ENCODE data around the gene FOXE3. TPM values are rescaled to one million over a fixed set of nuclear protein-coding genes. Genes with fewer than 3 reads are reported as not detected.

The FOXE3 gene
- total RNA-seq, 1 experiment from 2014 or later, result 0.15 TPM

DNA sequence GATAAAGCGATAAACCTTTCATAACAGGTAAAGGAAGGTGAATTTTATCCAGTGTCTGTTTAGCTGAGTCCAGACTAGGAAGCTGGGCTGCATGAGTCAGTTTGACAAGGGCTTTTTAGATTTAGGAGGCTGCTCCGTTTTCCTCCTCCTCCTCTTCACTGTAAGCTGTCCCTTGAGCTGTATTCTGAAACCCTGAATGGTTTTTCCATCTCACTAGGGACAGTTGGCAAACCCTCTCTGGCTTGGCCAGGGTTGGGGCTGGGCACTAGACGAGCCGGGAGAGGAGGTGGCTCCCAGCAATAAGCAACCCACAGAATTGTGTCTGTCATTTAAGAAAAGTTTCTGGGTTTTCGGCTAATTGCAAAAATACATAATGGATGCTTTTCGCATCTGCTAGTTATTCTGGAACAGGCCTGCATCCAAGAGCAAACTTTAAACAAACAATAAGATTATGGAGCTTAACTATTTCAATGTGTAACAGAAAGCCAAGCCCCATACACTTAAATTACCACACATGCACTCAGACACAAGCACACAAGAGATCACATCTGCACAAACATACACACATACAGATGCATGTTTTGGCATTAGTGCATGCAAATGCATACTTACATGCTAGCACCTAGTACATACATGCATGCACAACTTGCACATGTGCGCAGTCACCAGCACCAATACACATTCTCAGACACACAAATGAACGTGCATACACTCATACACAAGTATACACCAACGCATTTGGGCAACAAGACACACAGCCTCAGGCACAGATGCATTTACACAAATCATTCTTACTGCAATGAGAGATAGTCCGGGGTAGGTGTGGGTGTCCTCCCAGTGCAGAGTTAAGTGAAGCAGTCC lies 27.8 kb upstream of the FOXE3 start:
- H3K79me1 ChIP-seq (ENCODE audit: insufficient read depth, low read depth, low read length, poor library complexity, severe bottlenecking), result no peaks in the 10 kb centered on the region

More for the DNA sequence above, 27.8 kb upstream of the FOXE3 start:
- TF ChIP-seq, protein P1, sequence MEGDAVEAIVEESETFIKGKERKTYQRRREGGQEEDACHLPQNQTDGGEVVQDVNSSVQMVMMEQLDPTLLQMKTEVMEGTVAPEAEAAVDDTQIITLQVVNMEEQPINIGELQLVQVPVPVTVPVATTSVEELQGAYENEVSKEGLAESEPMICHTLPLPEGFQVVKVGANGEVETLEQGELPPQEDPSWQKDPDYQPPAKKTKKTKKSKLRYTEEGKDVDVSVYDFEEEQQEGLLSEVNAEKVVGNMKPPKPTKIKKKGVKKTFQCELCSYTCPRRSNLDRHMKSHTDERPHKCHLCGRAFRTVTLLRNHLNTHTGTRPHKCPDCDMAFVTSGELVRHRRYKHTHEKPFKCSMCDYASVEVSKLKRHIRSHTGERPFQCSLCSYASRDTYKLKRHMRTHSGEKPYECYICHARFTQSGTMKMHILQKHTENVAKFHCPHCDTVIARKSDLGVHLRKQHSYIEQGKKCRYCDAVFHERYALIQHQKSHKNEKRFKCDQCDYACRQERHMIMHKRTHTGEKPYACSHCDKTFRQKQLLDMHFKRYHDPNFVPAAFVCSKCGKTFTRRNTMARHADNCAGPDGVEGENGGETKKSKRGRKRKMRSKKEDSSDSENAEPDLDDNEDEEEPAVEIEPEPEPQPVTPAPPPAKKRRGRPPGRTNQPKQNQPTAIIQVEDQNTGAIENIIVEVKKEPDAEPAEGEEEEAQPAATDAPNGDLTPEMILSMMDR (conservative IDR thresholded peaks at IDR 0.05), result no peak
- Histone ChIP-seq H4K8ac (replicated peaks; ENCODE audit: insufficient read length, low read depth, low read length) (no peak overlapping the region), H2AK5ac (ENCODE audit: insufficient read length, low read length) (no peak overlapping the region), H3K56ac (ENCODE audit: insufficient read length, low read depth, low read length) (no peak overlapping the region), H4K91ac (ENCODE audit: insufficient read length, low read depth, low read length) (no peak overlapping the region), H3K27me3 (ENCODE audit: insufficient read depth, low read length) (peaks cover 3% of the 10 kb centered on the region; the same call in 1 of the 2 replicates), H3K23ac (ENCODE audit: insufficient read length, low read depth, low read length) (no peak overlapping the region), H3T11ph (ENCODE audit: low read length) (no peak overlapping the region), H2BK20ac (ENCODE audit: low read depth, low read length, poor library complexity, severe bottlenecking) (no peak overlapping the region), H3K23me2 (ENCODE audit: insufficient read length, low read depth, low read length, poor library complexity, severe bottlenecking) (no peaks in the 10 kb centered on the region), H3K14ac (ENCODE audit: insufficient read depth, low read length) (no peak overlapping the region), H2AFZ (ENCODE audit: low read length) (no peak overlapping the region), H2BK15ac (ENCODE audit: low read depth, low read length) (no peak overlapping the region), H2BK120ac (ENCODE audit: low read depth, low read length, poor library complexity, severe bottlenecking) (no peak overlapping the region), H4K5ac (ENCODE audit: insufficient read length, low read depth, low read length) (no peak overlapping the region), H3K4ac (ENCODE audit: low read depth, low read length) (no peak overlapping the region), H3K9ac (ENCODE audit: extremely low read depth, insufficient read length, low read length) (no peak overlapping the region), H2BK12ac (ENCODE audit: insufficient read length, low read depth, low read length) (no peak overlapping the region), H3K4me2 (ENCODE audit: insufficient read depth, insufficient read length, low read length) (no peak overlapping the region), H3K79me2 (ENCODE audit: insufficient read depth, low read length) (no peaks in the 10 kb centered on the region), H3K4me1 (ENCODE audit: insufficient read depth, low read length) (no peaks in the 10 kb centered on the region), H3K18ac (ENCODE audit: insufficient read length, low read depth, low read length) (no peak overlapping the region), H4K20me1 (ENCODE audit: control insufficient read depth, insufficient read depth, insufficient read length) (no peaks in the 10 kb centered on the region), H3K27ac (ENCODE audit: insufficient read length, low read depth, low read length) (no peak overlapping the region), H2BK5ac (ENCODE audit: insufficient read length, low read length) (no peak overlapping the region), H3K9me3 (ENCODE audit: control insufficient read depth, low read depth, low read length) (no peaks in the 10 kb centered on the region)
- Mint-ChIP-seq H3K4me3 (no peak overlapping the region), H3K4me1 (peaks cover 0 to 2% of the 10 kb centered on the region in 2 experiments; a peak in 2 of 4 replicates), H3K27ac (no peak overlapping the region), H3K36me3 (ENCODE audit: insufficient read depth in 1 of 3, low read depth in 3 of 3) (no peaks in the 10 kb centered on the region), H3K27me3 (ENCODE audit: low read depth) (peaks cover 48% of the 10 kb centered on the region), H3K9me3 (no peaks in the 10 kb centered on the region)
- no CpG with 5 or more reads among the region's 10 CpGs for WGBS (ENCODE audit: extremely low coverage, insufficient read length, low lambda C conversion rate)
- no peak for DNase-seq
